Measurements from ENCODE around the gene AGTPBP1.

Gene AGTPBP1

GRCh38 chr9:85658716-85659115 is 83.0 kb downstream of the AGTPBP1 start:
- Mint-ChIP-seq H3K27ac (no peak overlapping the region), H3K27me3 (ENCODE audit: low read depth, poor library complexity) (no peaks in the 10 kb centered on the region), H3K4me3 (no peak overlapping the region), H3K9me3 (no peaks in the 10 kb centered on the region), H3K4me1 (no peaks in the 10 kb centered on the region), H3K36me3 (ENCODE audit: low read depth) (peaks cover 27% of the 10 kb centered on the region)
- TF ChIP-seq, protein P1, sequence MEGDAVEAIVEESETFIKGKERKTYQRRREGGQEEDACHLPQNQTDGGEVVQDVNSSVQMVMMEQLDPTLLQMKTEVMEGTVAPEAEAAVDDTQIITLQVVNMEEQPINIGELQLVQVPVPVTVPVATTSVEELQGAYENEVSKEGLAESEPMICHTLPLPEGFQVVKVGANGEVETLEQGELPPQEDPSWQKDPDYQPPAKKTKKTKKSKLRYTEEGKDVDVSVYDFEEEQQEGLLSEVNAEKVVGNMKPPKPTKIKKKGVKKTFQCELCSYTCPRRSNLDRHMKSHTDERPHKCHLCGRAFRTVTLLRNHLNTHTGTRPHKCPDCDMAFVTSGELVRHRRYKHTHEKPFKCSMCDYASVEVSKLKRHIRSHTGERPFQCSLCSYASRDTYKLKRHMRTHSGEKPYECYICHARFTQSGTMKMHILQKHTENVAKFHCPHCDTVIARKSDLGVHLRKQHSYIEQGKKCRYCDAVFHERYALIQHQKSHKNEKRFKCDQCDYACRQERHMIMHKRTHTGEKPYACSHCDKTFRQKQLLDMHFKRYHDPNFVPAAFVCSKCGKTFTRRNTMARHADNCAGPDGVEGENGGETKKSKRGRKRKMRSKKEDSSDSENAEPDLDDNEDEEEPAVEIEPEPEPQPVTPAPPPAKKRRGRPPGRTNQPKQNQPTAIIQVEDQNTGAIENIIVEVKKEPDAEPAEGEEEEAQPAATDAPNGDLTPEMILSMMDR (IDR thresholded peaks at IDR 0.05) = no peak
- DNase-seq = no peak

DNA sequence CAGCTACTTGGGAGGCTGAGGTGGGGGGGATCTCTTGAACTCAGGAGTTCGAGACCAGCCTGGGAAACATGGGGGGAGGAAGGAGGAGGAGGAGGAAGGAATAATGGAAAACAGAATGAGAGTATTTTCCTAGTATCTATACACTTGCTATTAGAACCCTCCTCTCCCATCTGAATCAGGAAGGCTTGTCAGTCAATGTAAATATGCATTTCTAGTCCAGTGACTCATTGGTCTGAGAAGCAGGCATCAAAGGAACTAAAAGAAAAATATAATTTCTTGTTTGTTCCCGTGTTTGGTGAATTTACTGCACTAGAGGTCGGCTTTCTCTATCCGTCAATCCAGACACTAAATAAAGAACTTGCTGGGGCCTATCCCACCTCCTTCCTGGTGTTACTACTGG is 88.6 kb downstream of the AGTPBP1 start:
- TF ChIP-seq, protein P1 (IDR thresholded peaks at IDR 0.05) = no peak
- Mint-ChIP-seq H3K4me3 (no peak overlapping the region), H3K9me3 (no peaks in the 10 kb centered on the region), H3K27ac (peak overlapping the region; percentile 26), H3K27me3 (ENCODE audit: low read depth, poor library complexity) (no peaks in the 10 kb centered on the region), H3K36me3 (ENCODE audit: low read depth) (peaks cover 60% of the 10 kb centered on the region), H3K4me1 (no peaks in the 10 kb centered on the region)
- DNase-seq = no peak

DNA sequence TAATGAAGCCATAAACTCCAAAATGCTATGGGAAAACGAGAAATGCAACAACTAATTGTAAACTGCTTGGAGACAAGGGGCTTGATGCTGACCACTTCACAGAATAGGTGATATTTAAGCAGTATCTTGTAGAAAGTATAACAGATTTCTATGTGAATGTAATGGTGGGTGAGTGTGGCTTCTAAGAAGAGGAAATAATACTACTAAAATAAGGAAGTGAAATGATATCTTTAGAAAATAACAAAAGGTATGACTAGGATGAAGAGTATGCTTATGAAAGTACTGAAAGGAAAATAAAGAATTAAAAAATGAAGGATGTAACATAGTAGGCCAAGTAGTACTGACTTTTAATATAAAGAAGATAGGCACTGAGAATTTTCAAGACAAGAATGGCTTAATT is 94.2 kb downstream of the AGTPBP1 start:
- H3K4me1 Mint-ChIP-seq = no peaks in the 10 kb centered on the region
- no peak overlapping the region for H3K27ac Mint-ChIP-seq
- TF ChIP-seq, protein P1 (IDR thresholded peaks at IDR 0.05) = no peak
- no peak overlapping the region for H3K4me3 Mint-ChIP-seq
- no peak for DNase-seq
- H3K9me3 Mint-ChIP-seq = no peaks in the 10 kb centered on the region
- no peaks in the 10 kb centered on the region for H3K27me3 Mint-ChIP-seq (ENCODE audit: low read depth, poor library complexity)
- H3K36me3 Mint-ChIP-seq (ENCODE audit: low read depth) = peaks cover 39% of the 10 kb centered on the region

DNA sequence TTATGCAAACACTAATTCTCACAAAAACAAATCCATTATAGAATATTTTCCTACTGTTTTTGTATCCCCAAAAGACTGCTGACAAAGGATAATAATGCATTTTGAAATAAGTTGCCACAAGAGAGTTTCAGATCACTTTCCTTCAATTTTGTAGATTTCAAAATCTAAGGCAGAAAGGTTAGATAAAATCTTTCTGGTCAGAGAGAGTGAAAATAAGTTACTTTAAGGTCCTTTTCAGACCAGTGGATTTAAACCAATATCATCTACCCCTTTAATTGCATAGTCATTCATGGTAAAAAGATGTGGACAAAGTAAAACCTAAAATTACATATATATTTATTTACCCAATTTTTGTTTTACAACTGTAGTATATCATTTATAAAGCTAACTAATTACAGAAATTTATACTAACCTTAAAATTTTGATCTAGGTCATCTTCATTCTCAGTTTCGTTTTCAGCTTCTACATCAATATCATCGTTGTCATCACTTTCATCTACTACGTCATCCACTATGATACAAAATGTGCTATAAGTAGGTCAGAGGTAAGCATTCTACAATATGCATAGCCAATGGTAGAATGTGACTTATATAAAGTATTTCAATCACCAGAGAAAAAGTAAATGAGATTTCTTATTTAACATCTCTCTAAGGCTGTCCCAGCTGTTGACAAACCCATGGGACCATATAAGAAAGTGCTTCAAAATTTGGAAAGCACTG is 95.7 kb downstream of the AGTPBP1 start:
- Mint-ChIP-seq H3K9me3 (no peaks in the 10 kb centered on the region), H3K4me3 (no peak overlapping the region), H3K27me3 (ENCODE audit: low read depth, poor library complexity) (no peaks in the 10 kb centered on the region), H3K4me1 (no peaks in the 10 kb centered on the region), H3K36me3 (ENCODE audit: low read depth) (peaks cover 53% of the 10 kb centered on the region), H3K27ac (no peak overlapping the region)
- TF ChIP-seq, protein P1 (IDR thresholded peaks at IDR 0.05) = no peak
- DNase-seq = no peak

DNA sequence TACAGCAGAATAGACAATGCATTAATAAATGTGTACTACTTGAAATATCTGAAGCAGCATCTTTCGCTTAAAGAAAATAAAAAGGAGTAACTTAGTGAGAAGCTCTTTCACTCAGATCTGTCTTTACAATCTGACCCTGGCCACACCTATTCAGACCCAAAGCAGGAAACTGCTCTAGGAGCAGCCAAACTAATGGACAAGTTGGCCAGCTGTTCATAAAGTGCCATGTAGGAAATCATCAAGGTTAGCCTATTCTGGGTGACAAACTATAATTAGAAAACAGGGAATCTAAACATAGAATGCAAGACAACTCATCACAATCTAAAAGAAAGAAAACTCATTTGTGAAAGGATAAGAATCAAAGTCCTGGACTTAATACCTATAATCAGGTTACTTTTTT is 101.3 kb downstream of the AGTPBP1 start:
- Mint-ChIP-seq H3K4me1 (no peaks in the 10 kb centered on the region), H3K27ac (no peak overlapping the region), H3K27me3 (ENCODE audit: low read depth, poor library complexity) (peaks cover 3% of the 10 kb centered on the region), H3K9me3 (no peaks in the 10 kb centered on the region), H3K4me3 (no peak overlapping the region), H3K36me3 (ENCODE audit: low read depth) (peaks cover 35% of the 10 kb centered on the region)
- DNase-seq = no peak
- TF ChIP-seq, protein P1 (IDR thresholded peaks at IDR 0.05) = no peak

- Mint-ChIP-seq H3K27ac (no peak overlapping the region), H3K9me3 (no peaks in the 10 kb centered on the region), H3K4me3 (no peak overlapping the region), H3K27me3 (ENCODE audit: low read depth, poor library complexity) (peaks cover 3% of the 10 kb centered on the region), H3K4me1 (no peaks in the 10 kb centered on the region), H3K36me3 (ENCODE audit: low read depth) (peaks cover 35% of the 10 kb centered on the region)
- TF ChIP-seq, protein P1 (IDR thresholded peaks at IDR 0.05) = no peak
- DNase-seq = no peak
These were observed 102.0 kb downstream of the AGTPBP1 start for GRCh38 chr9:85639675-85640186.
